ENCODE data around the gene MMP3.

DNA sequence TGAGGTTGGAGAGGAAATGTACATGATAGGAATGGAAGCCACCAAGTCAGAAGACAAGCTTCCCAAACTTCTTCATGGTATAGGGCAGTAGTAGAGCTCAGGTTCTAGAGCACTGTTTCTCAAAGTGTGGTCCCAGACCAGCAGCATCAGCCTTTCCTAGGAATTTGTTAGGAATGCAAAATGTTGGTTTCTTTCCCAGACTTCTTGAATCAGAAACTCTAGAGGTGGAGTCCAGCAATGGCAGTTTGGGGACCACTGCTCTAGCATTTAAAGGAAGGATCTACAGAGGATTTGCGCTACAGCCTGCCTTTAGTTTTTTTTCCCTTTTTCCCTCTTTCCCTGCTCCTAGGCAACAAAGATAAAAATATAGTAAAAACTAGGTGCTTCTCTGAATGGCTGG lies 48.3 kb upstream of the MMP3 start:
- TF ChIP-seq ESRRG (CRISPR knock-in tag; IDR thresholded peaks at IDR 0.05) = no peak
- no peak for TF ChIP-seq ZNF8 (CRISPR knock-in tag; IDR thresholded peaks at IDR 0.05)
- TF ChIP-seq, protein P1, sequence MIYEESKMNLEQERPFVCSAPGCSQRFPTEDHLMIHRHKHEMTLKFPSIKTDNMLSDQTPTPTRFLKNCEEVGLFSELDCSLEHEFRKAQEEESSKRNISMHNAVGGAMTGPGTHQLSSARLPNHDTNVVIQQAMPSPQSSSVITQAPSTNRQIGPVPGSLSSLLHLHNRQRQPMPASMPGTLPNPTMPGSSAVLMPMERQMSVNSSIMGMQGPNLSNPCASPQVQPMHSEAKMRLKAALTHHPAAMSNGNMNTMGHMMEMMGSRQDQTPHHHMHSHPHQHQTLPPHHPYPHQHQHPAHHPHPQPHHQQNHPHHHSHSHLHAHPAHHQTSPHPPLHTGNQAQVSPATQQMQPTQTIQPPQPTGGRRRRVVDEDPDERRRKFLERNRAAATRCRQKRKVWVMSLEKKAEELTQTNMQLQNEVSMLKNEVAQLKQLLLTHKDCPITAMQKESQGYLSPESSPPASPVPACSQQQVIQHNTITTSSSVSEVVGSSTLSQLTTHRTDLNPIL (CRISPR knock-in tag; IDR thresholded peaks at IDR 0.05; ENCODE audit: low read depth) = no peak
- no peak for TF ChIP-seq TCF4 (CRISPR knock-in tag; IDR thresholded peaks at IDR 0.05; ENCODE audit: borderline replicate concordance)
- TF ChIP-seq, protein P2, sequence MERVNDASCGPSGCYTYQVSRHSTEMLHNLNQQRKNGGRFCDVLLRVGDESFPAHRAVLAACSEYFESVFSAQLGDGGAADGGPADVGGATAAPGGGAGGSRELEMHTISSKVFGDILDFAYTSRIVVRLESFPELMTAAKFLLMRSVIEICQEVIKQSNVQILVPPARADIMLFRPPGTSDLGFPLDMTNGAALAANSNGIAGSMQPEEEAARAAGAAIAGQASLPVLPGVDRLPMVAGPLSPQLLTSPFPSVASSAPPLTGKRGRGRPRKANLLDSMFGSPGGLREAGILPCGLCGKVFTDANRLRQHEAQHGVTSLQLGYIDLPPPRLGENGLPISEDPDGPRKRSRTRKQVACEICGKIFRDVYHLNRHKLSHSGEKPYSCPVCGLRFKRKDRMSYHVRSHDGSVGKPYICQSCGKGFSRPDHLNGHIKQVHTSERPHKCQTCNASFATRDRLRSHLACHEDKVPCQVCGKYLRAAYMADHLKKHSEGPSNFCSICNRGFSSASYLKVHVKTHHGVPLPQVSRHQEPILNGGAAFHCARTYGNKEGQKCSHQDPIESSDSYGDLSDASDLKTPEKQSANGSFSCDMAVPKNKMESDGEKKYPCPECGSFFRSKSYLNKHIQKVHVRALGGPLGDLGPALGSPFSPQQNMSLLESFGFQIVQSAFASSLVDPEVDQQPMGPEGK (CRISPR knock-in tag; IDR thresholded peaks at IDR 0.05; ENCODE audit: borderline replicate concordance) = no peak
- no peak for TF ChIP-seq OSR1 (CRISPR knock-in tag; IDR thresholded peaks at IDR 0.05)
- TF ChIP-seq ISL1 (CRISPR knock-in tag; IDR thresholded peaks at IDR 0.05) = no peak
- TF ChIP-seq ZFP3 (CRISPR knock-in tag; IDR thresholded peaks at IDR 0.05) = no peak
- no peak for TF ChIP-seq CSDC2 (CRISPR knock-in tag; IDR thresholded peaks at IDR 0.05)
- TF ChIP-seq, protein P3, sequence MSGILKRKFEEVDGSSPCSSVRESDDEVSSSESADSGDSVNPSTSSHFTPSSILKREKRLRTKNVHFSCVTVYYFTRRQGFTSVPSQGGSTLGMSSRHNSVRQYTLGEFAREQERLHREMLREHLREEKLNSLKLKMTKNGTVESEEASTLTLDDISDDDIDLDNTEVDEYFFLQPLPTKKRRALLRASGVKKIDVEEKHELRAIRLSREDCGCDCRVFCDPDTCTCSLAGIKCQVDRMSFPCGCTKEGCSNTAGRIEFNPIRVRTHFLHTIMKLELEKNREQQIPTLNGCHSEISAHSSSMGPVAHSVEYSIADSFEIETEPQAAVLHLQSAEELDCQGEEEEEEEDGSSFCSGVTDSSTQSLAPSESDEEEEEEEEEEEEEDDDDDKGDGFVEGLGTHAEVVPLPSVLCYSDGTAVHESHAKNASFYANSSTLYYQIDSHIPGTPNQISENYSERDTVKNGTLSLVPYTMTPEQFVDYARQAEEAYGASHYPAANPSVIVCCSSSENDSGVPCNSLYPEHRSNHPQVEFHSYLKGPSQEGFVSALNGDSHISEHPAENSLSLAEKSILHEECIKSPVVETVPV (CRISPR knock-in tag; IDR thresholded peaks at IDR 0.05) = no peak

Data from SK-N-SH treated with all-trans-retinoic acid at 6 μM for 48 hours (cell line).